C4-2B (cell line): ENCODE results near the gene ZNF668.

ENCODE experiments used
- CTCF ChIP-seq: fragments of 450-650 bp; conservative IDR thresholded peaks from 2 replicates; pipeline ENCODE4 v1.5.1; 2017; ENCODE audit warnings: mild to moderate bottlenecking
- ZFX ChIP-seq: fragments of 450-650 bp; IDR thresholded peaks from 2 replicates; pipeline ENCODE4 v1.6.1; 2017

- TF ChIP-seq CTCF, result no peak
- no peak for TF ChIP-seq ZFX
Observed at GRCh38 chr16:31088459-31089183, 14.6 kb upstream of the ZNF668 start, which contains the start of gene PRSS53.
